ENCODE measurements around the gene APC2.

Gene APC2

GRCh38 chr19:1482361-1483130 lies 32.6 kb downstream of the APC2 start:
- no peak for DNase-seq

- DNase-seq = no peak
Measured at GRCh38 chr19:1483131-1483978, 33.4 kb downstream of the APC2 start.

GRCh38 chr19:1483979-1484428 lies 34.1 kb downstream of the APC2 start:
- no peak for DNase-seq

GRCh38 chr19:1486720-1487575 lies 37.0 kb downstream of the APC2 start:
- no peak for DNase-seq

GRCh38 chr19:1487576-1488281 lies 37.8 kb downstream of the APC2 start:
- DNase-seq = no peak

- DNase-seq = no peak
Measured at GRCh38 chr19:1488282-1488601, 38.3 kb downstream of the APC2 start.

- no peak for DNase-seq
Measured at GRCh38 chr19:1489463-1490310, 39.8 kb downstream of the APC2 start.

- DNase-seq = peak; percentile 88
Measured at GRCh38 chr19:1490311-1491113, 40.6 kb downstream of the APC2 start, which contains the start of gene PCSK4. TSS of gene PCSK4 (minus strand) at chr19:1490350. CDS start at chr19:1490346, 4 bp downstream.

GRCh38 chr19:1491114-1491848 lies 41.4 kb downstream of the APC2 start, which contains the start of gene REEP6:
TSS of gene REEP6 (plus strand) at chr19:1491181. CDS start at chr19:1491270, 89 bp downstream.
- no peak for DNase-seq

GRCh38 chr19:1491849-1492170 lies 41.9 kb downstream of the APC2 start:
- DNase-seq = no peak

GRCh38 chr19:1492474-1493006 lies 42.6 kb downstream of the APC2 start:
- DNase-seq = no peak

- no peak for DNase-seq
Measured at GRCh38 chr19:1494115-1494815, 44.3 kb downstream of the APC2 start.

- no peak for DNase-seq
Measured at GRCh38 chr19:1495051-1495798, 45.3 kb downstream of the APC2 start.

- no peak for DNase-seq
Measured at GRCh38 chr19:1495799-1496713, 46.1 kb downstream of the APC2 start.

- DNase-seq = no peak
Measured at GRCh38 chr19:1496714-1497577, 47.0 kb downstream of the APC2 start.

All from DMS153 (cell line).